HG02943 (cell line): ENCODE measurements around the gene IL12RB1.
"Not testable (repeated sequence)": the region's sequence is repeated elsewhere in the genome, so short reads cannot be mapped to it uniquely, and the experiment has no call there.

Source experiments
- ATAC-seq: cut with Tn5 transposase; IDR thresholded peaks from one replicate; pipeline ENCODE4 v1.9.1; 2021; ENCODE audit warnings: mild to moderate bottlenecking, low read depth, moderate library complexity; ENCODE audit not compliant: unreplicated experiment

IL12RB1 gene

DNA sequence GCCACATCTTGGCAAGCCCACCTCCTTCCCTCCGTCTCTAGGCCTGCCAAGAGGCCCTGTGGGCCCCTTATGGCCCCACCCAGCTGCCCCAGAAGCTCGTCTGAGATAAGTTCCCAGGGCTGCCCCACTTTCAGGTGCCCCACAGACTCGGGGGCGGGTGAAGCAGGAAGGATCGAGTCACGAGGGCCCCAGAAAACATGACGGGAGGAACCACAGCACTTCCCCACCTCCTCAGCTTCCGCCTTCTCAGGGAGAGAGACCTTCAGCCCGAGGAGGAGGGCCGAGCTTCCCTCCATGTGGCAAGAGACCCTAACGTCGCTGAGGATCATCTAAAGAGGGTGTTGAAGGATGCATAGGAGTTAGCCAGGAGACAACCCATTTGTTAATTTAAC, 4.5 kb upstream of the IL12RB1 start:
- no peak for ATAC-seq

DNA sequence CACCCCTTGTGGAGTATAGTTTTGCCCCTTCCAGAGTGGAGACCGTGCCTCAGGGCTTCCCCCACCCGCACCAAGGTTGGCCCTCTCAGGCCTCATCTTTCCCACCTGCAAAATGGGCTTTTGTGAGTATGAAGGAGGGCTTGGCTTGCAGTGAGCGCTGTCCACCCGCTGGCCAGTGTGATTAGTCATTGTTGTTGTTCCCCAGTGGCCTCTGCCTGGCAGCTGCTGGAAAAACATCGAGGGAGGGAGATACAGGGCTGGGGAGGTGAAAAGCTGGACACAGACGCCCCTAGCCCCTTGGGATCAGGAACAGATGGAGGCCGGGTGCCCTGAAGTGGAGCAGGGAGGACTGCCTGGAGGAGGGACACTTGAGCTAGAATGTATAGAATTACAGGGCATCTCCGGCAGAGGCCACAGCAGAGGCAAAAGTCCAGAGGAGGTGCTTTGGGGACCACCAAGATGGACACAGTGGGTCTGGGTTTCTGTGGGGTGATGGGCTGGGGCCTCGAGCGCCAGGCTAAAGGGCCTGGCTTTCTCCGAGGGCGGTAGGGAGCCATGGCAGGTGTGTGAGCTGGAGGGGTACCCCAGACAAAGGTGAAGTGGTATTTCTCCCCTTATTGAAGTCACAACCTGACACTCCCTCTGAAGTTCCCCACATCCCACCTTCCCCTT, 3.9 kb upstream of the IL12RB1 start:
- no peak for ATAC-seq

DNA sequence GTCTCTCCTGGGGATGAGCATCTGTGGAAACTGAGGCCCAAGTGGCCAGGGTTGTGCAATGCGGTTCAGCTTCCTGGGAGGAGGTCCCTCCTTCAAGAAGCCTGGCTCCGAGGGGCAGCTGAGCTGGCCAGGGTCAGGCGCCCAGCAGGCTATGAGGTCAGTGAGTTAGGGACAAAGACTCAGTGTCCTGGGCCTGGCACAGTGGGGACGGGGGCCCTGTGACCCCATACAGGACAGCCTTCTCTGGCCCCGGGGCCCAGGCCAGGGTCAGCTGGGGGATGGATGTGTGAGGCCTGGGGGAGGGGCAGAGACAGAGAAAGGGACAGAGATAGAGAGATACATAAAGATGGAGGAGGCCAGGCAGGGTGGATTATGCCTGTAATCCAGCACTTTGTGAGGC, 3.0 kb upstream of the IL12RB1 start:
- ATAC-seq, result no peak

DNA sequence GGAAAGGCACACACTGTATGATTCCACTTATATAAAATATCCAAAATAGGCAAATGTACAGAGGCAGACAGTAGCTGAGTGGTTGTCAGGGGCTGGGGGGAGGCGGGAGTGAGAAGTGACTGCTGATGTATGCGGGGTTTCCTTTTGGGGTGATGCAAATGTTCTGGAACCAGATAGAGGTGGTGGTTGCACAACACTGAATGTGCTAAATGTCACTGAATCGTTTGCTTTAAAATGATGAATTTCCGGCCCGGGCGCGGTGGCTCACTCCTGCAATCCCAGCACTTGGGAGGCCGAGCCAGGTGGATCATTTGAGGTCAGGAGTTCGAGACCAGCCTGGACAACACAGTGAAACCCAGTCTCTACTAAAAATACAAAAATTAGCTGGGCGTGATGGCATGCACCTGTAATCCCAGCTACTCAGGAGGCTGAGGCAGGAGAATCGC, 2.4 kb upstream of the IL12RB1 start:
- not testable (repeated sequence) for ATAC-seq

DNA sequence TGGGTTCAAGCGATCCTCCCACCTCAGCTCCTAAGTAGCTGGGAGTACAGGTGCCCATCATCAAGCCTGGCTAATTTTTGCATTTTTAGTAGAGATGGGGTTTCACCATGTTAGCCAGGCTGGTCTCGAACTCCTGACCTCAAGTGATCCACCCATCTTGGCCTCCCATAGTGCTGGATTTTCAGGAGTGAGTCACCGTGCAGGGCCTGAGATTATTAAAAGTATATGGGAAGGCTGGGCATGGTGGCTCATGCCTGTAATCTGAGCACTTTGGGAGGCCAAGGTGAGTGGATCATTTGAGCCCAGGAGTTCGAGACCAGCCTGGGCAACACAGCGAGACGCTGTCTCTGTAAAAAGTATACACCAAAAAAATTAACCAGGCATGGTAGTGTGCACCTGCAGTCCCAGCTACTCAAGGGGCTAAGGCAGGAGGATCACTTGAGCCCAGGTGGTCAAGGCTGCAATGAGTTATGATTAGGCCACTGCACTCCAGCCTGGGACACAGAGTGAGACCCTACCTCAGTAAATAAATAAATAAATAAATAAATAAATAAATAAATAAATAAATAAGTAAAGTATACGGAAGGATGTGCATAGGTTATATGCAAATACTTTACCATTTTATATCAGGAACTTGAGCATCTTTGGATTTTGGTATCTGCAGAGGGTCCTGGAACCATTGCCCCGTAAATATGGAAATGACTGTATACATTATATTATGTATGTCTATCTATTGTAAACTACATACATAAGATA, 854 bp downstream of the IL12RB1 start:
- no peak for ATAC-seq

DNA sequence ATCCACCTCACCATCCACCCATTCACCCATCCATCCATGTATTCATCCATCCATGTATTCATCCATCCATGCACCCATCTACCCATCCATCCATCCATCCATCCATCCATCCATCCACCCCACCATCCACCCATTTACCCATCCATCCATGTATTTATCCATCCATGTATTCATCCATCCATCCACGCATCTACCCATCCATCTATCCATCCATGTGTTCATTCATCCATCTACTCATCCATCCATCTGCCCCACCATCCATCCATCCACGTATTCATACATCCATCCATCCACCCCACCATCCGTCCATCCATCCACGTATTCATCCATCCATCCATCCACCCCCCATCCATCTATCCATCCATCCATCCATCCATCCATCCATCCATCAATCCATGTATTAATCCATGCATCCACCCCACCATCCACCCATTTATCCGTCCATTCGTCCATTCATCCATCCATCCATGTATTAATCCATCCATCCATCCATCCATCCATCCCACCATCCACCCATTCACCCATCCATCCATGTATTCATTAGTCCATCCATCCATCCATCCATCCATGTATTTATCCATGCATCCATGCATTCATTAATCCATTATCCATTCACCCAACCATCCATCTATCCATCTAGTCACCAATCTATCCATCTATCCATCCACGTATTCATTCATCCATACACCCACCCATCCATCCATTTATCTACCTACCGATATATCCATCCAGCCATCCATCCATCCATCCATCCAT, 2.6 kb downstream of the IL12RB1 start:
- ATAC-seq, result no peak

DNA sequence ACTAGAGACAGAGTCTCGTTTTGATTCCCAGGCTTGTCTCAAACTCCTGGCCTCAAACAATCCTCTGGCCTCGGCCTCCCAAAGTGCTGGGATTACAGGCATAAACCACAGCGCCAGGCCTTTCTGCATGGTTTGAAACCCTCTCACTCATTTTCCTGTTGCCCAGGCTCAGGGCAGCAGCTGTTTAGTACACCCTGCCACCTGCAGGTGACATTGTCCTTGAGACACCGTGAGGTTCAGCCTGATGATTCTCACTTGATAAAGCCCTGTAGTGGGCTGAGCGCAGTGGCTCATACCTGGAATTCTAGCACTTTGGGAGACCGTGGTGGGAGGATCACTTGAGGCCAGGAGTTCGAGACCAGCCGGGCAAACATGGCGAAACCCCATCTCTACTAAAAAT, 12.5 kb downstream of the IL12RB1 start:
- ATAC-seq, result no peak

DNA sequence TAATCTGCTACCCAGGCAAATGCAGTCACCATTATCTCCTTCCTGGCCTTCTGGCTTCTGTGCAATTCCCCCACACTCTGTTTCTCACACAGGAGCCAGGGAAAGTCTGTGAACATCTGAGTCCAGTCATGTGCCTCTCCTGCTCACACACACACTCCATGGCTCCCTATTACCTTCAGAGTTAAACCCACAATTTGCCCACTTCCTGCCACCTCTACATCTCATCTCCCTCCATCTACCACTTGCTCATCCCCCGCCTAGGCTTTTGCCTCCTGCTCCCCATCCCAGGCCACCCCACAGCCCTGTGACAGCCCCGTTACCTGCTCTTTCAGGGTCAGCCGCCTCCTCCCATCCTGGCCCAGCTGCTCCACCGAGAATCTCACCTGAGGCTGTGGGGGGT, 13.5 kb downstream of the IL12RB1 start:
- no peak for ATAC-seq

DNA sequence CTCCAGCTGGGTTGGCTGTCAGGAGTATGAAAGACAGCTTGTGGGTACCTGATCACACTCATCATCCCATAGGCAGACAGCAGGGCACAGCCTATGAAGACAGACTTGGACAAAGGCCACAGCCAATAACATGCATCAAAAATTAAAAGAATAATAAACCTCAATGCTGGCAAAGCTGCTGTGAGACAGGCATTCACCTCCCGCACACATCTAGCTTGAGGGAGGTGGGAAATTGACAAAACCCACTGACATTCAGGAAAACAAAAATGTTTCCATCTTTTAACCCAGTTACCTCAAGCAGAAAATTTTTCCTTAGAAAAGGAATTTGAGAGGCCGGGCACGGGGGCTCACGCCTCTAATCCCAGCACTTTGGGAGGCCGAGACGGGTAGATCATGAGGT, 14.4 kb downstream of the IL12RB1 start:
- no peak for ATAC-seq

DNA sequence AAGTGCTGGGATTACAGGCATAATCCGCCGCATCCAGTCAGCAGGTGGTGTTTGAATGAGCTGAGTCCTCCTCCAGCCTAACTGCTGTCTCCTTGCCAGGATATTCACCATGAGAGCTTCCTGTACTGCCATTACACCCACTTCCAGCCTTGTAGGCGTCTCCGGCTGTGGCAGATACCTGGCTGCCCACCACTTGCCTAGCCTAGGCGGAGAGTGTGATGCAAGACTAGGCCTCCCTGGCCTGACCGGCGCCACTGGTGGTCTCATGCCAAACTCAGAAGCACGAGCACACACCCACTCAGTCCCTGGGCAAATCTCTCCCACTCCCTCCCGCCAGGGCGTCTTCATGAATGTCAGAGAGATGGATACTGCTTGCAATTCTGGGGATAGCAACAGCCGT, 16.6 kb downstream of the IL12RB1 start:
- no peak for ATAC-seq

DNA sequence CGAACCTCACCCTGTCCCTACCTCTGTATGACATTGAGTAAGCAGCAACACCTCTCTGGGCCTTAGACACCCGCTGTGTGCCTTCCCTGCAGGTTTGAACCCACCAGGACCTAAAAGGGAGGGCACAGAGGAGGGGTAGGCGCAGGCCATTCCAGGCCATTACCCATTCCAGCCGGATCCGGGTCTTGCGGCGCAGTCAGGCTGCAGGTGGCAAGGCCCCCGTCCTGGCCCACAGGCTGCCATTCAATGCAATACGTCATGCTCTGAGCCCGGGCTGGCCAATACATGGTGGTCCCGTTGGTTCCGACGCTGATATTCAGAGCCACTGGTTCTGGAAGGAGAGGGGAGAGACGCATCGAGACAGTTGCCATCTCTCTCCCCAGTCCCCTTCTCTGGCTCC, 17.4 kb downstream of the IL12RB1 start:
- ATAC-seq, result no peak

DNA sequence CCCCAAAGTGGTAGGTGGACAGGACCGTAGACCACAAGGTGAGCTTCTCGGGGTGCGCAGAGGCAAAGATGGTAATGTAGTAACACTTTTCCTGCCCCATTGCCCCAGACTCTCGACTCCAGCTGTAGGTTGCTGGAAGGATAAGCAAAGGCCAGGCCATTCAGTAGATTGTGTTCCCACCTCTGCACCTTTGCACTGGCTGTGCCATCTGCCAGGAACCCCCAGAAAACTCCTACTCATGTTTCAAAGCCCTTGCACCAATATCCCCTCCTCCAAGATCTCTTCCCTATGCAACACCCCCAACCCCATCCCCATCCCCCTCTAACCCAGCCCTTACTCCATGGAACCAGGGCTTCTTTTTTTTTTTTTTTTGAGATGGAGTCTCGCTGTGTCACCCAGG, 18.3 kb downstream of the IL12RB1 start:
- no peak for ATAC-seq

DNA sequence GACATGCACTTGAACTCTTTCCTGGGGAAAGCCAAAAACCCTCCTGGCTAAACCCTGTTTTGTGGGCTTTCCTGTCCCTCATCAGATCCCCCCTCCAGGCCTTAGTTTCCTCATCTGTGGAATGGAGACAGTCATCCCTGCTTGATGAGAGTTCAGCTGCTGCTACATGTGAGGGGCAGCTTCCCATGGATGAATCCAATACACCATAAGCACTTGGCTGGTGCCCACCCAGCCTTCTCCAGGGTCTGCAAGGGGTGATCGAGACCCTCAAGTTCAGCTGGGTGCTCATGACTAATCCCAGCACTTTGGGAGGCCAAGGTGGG, 21.6 kb downstream of the IL12RB1 start:
- no peak for ATAC-seq

DNA sequence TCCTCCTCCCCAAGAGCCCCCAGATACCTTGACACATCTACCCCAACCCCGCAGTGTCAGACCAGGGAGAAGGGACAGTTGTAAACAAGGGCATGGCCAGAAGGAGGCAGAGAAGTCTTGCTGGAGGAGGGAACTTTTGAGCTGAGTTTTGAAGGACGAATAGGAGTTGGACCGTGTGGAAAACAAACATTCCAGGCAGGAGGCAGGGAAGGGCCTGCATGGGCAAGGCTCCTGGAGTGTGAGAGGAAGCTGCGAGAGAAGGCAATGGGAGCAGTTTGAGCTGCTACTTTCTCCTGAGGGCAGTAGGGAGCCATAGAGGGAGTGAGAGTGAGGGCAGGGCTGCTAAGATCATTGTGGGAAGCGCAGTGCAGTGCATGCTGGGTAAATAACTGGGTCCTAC, 23.3 kb downstream of the IL12RB1 start:
- ATAC-seq, result no peak

DNA sequence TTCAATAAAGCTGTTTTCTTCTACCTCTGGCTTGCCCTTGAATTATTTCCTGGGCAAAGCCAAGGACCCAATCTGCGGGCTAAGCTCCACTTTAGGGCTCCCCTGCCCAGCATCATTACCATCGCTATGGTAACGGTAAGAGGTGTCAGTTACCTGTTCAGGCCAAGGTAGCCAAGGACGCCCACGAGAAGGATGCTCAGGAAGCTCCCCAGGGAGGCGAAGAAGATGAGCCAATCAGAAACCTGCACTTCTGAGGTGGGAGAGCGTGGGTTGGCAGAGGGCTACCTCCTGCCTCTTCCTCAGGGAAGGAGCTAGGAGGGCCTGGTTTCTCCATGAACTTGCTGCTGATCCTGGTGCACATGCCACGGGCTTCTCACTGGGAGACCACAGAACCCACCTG, 24.7 kb downstream of the IL12RB1 start:
- ATAC-seq, result no peak

DNA sequence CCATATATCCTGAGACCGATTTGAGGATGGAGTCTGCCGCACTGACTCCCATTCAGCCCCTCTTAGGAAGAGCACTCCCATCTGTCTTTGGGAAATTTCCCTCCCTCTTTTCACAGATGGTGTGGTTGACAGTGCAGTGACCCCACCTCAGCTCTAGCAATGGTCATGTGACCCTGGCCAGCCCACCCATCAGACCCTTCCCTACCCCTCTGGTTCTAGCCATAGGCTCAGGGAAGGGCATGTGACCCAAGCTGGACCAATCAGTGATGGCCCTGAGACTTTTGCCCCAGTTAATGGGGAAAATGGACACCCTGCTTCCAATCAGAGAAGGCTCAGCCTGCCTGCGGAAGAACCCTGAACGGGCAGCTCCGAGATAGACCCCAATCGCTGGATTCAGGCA, 26.3 kb downstream of the IL12RB1 start:
- ATAC-seq, result no peak

DNA sequence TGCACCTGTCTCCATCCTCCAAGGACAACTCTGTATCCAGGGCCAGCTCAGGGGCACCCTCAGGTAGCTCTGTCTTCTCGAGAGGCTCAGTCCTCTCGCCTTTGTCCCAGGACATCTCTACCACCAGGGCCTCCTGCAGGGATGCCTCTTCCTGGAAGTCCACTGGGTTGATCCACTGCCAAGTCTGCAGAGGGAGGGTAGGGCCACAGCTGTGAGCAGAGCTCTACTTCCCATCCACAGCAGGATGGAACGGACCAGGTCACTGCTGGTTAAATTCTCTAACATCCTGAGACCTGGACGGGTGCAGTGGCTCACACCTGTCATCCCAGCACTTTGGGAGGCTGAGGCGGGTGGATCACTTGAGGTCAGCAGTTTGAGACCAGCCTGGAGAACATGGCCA, 26.8 kb downstream of the IL12RB1 start:
- ATAC-seq, result no peak

DNA sequence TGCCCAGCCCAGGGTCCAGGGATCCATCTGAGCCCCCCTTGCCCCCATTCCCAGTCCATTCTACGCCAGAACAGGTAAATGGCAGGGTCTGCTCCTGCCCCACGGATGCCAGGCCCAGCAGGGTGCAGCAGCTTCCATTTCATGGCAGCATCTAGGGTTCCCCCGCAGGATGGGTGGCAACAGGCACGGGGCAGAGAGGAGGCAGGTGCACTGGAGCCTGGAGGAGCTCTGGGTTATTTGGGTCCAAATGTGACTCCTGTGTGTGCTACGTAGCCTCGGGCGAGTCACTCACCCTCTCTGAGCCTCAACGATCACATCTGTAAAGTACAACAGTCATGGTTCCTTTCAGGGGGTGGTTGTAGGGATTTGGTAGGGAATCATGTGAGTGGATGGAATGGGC, 27.4 kb downstream of the IL12RB1 start:
- no peak for ATAC-seq

DNA sequence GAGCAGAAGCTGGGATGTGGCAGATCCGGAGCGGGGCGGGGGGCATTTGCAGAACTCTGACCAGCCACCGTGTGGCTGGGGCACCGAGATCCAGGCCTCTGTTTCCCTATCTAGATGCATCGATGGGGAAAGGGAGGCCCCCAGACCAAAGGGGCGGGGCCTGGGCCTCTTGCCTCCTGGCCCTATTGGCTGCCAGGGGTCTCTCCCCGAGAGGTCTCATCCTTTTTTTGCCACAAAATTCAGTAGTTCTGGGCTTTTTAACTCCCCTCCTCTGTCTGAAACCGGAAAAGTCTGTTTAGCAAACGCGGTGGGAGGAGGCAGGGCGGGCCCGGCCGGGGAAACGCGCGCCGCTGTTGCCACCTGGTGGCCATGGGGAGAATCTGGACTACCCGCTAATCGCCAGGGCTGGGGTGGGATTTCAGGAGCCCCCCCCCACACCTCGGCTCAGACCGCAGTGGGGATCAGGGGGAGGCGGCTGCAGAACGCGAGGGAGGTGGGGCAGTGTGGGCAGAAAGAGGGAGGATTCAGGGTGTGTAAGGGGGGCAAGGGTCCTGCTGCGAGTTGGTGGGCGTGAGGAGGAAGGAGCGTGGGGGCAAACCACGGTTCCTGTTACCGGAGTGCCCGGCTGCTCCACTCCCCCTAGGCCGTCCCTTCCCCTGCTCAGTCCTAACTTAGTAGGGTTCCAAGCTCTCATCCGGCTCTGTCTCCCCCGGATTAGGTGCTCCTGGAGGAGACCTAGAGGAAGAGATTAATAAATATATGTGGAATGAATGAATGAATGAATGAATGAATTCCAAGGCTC, 28.3 kb downstream of the IL12RB1 start:
- no peak for ATAC-seq

DNA sequence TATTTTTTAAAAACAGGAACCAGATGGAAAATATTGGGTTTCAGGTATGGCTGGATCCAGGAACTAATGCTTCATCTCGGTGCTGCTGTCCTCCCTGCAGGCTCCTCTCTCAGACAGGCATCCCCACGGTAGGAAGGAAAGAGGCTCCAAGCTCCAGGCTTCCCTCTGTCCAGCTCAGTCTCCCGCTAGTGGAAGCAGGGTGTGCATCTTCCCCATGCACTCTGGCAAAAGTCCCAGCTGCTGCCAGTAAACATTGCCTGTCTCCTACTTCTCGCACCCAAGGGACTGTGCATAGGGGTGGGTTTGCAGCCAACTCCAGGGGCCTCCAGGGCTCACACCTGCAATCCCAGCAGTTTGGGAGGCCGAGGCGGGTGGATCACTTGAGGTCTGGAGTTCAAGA, 29.2 kb downstream of the IL12RB1 start:
- no peak for ATAC-seq

DNA sequence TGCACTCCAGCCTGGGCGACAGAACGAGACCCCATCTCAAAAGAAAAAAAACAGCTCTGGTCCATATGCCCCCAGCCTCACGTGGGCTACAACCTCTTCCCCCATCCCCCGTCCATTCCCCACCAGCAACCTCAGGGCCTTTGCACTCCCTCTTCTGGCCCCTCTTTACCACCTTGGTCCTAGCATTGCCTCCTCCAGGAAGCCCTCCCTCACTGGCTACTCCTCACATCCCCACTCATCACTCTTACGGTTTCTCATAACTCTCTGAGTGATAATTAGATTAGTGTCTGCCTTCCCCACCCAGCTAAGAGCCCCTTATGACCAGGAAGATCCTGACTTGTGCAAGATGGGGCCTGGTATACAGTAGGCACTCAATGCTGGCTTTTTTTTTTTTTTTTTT, 30.8 kb downstream of the IL12RB1 start:
- ATAC-seq, result no peak
